Astrocyte of the spinal cord (primary cell): ENCODE results near the gene LDLRAD4.

ENCODE experiments used
- DNase-seq: peaks from one replicate; pipeline ENCODE4 v3.0.0; 2011; ENCODE audit warnings: low read depth, low spot score
- H3K4me3 ChIP-seq: 2 replicates; pipeline ENCODE4 v1.5.1; 2011; ENCODE audit warnings: low read depth, mild to moderate bottlenecking, low read length, moderate library complexity
- in situ Hi-C: cut with HindIII; loops from 2 replicates; pipeline ENCODE4 v1.10.0; 2017; ENCODE audit warnings: low sequenced_read_pairs
- TF ChIP-seq, protein P1 (sequence below): IDR thresholded peaks from 2 replicates; pipeline ENCODE4 v1.5.1; 2012; ENCODE audit warnings: low read depth, mild to moderate bottlenecking, low read length, inconsistent platforms

LDLRAD4 gene

DNA sequence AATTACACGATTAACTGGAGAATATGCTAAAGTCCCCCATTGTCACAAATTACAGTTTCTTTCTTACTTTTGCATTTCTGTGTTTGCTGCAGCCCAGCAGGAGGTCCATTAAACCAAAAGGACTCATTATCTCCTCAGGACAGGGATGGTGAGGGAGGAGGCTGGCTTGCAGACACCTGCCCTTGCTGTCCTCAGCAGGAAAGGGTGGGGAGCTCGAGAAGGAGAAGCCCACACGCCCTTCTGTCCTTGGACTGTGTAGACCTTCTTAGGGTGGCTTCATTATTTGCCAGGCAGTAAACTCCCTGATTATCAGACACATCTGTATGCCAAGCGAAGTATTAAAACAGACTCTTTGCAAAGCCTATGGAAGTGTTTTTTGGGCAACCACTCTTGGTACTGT, 196.0 kb downstream of the LDLRAD4 start:
- TF ChIP-seq, protein P1, sequence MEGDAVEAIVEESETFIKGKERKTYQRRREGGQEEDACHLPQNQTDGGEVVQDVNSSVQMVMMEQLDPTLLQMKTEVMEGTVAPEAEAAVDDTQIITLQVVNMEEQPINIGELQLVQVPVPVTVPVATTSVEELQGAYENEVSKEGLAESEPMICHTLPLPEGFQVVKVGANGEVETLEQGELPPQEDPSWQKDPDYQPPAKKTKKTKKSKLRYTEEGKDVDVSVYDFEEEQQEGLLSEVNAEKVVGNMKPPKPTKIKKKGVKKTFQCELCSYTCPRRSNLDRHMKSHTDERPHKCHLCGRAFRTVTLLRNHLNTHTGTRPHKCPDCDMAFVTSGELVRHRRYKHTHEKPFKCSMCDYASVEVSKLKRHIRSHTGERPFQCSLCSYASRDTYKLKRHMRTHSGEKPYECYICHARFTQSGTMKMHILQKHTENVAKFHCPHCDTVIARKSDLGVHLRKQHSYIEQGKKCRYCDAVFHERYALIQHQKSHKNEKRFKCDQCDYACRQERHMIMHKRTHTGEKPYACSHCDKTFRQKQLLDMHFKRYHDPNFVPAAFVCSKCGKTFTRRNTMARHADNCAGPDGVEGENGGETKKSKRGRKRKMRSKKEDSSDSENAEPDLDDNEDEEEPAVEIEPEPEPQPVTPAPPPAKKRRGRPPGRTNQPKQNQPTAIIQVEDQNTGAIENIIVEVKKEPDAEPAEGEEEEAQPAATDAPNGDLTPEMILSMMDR: no peak
- DNase-seq: no peak
- no peak overlapping the region for H3K4me3 ChIP-seq
- in situ Hi-C loops: no loop called here

DNA sequence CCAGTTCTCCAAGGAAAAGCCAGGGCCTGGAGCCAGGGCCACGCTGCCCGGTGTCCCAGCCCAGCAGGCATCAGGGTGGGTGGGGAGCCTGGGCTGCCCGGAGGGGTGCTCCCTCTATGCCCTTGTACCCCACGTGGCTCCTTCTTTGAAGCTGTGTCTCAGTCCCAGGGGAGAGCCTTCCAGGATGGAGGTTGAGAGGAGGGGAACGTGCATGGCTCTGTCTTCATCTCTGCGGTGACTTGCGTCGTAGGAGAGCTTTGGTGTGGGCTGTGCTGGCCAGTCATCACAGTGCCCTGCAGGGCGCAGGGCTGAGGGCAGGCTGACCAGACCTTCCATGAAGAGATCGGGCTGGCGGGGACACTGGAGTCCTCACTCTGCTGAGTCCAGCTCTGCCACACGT, 197.2 kb downstream of the LDLRAD4 start:
- TF ChIP-seq, protein P1: no peak
- DNase-seq: no peak
- in situ Hi-C loops: no loop called here
- no peak overlapping the region for H3K4me3 ChIP-seq

DNA sequence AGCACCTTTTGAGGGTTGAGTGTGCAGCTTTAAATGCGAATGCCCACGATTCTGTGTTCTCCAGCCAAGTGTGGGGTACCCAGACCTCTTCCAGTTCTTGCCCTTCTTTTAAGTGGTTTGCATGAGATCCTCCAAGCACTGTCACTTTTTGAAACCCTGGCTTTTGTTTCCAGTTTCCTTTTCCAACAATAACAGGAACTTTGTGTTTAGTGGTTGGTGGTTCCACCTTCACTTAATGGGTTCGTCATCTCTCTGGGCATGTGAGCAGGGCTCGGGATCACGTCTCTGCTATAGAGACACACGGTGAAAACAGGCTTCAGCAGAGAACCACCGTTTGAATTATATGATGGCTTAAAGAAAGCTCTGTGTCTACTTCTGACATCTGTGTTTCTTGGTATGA, 197.6 kb downstream of the LDLRAD4 start:
- no peak overlapping the region for H3K4me3 ChIP-seq
- peak; percentile 20 for DNase-seq
- TF ChIP-seq, protein P1: no peak
- in situ Hi-C loops: no loop called here

DNA sequence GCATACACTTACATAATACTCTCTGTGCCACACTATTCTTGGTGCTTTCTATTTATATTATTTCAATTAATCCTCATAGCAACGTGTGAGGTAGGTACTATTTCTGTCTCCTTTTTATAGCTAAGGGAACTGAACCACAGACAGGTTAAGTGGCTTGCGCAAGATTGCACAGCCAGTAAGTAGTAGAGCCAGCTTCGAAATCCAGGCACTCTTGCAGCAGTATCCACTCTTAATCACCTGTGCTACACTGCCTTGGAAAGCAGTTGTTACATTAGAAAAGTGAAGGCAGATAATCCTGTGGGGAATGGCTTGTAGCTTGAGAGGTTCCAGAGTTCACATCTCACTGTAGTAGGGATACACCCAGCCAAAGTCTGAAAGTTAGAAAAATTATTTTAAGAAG, 198.3 kb downstream of the LDLRAD4 start:
- in situ Hi-C loops: no loop called here
- no peak overlapping the region for H3K4me3 ChIP-seq
- DNase-seq: no peak
- TF ChIP-seq, protein P1: no peak

GRCh38 chr18:13418013-13418710, 199.6 kb downstream of the LDLRAD4 start:
- in situ Hi-C loops: no loop called here
- H3K4me3 ChIP-seq: no peak overlapping the region
- DNase-seq: no peak
- TF ChIP-seq, protein P1: no peak

DNA sequence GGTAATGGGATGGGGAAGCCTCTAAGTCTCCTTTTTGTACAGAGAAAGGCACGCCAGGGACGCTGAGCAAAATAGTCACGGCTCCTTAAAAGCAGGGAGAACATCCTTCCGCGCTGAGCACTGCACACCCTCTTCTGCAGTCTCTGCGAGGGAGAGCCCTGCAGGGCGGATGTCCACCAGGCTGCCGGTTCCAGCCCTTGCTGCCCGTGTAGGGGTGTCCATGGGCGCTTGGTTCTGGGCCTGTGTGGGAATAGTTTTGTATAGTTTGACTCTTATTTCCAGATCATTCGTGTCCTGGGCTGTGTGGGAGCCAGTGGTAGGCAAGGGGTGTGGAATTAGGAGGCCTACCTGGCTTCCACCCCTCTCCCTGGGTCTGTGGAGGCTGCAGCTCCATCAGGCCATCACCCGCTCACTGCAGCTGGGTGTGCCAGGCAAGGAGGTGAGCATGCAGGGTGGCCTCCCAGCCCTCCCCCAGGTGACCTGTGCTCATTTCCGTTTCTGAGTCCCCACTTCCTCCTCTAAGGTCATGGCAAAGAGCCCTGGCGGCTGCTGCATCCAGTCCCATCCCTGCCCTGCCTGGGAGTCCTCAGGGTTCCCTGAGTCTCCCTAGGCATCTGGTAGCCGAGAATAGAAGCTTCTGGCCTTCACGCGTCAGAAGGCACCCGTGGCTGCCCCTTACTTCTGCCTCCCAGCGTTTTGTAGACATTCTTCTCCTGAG, 202.6 kb downstream of the LDLRAD4 start:
- H3K4me3 ChIP-seq: no peak overlapping the region
- DNase-seq: no peak
- in situ Hi-C loops: no loop called here
- TF ChIP-seq, protein P1: no peak
